IMR-90 (cell line): ENCODE data around the gene PLEKHF1. TPM values are rescaled to one million over a fixed set of nuclear protein-coding genes. Genes with fewer than 3 reads are reported as not detected.

ENCODE experiments used
- ATAC-seq: fragments of 200-7000 bp; cut with Tn5 transposase; 2 replicates; pipeline ENCODE4 v1.9.1; 2020; ENCODE audit warnings: low read depth, mild to moderate bottlenecking, moderate library complexity
- BruUV-seq: library from RNA; stranded (reverse); fragments of 400-500 nt; replicated peaks from 2 replicates; lab custom pipeline; 2021; lab: Mats Ljungman, UMichigan
- CTCF ChIA-PET: fragments of 300-600 bp; formaldehyde crosslinking; extraction: SDS; loops from one replicate; lab custom pipeline; 2021; ENCODE audit warnings: antibody characterized with exemption; lab: Yijun Ruan, JAX
- POLR2A ChIA-PET: fragments of 300-600 bp; sonication (Branson Sonifier 250); formaldehyde crosslinking; loops from one replicate; lab custom pipeline; 2022; ENCODE audit warnings: antibody characterized with exemption; ENCODE audit not compliant: unreplicated experiment; lab: Charles Lee
- DNase-seq: peaks from one replicate; pipeline ENCODE4 v3.0.0; 2013
- H2AFZ ChIP-seq: replicated peaks from 2 replicates; pipeline ENCODE3; 2013; ENCODE audit warnings: low read length, mild to moderate bottlenecking; ENCODE audit not compliant: poor library complexity
- H2AK5ac ChIP-seq: 2 replicates; pipeline ENCODE4 v1.6.1; 2013; ENCODE audit warnings: low read depth, low read length, inconsistent platforms
- H2AK9ac ChIP-seq: replicated peaks from 2 replicates; pipeline ENCODE3; 2013; ENCODE audit warnings: mild to moderate bottlenecking, low read depth, low read length, moderate library complexity; ENCODE audit not compliant: poor library complexity
- H2BK120ac ChIP-seq: 2 replicates; pipeline ENCODE4 v1.6.1; 2013; ENCODE audit warnings: low read depth, low read length, inconsistent platforms
- H2BK15ac ChIP-seq: 3 replicates; pipeline ENCODE4 v1.6.1; 2013; ENCODE audit warnings: low read depth, low read length, inconsistent platforms
- H2BK20ac ChIP-seq: 2 replicates; pipeline ENCODE4 v1.6.1; 2013; ENCODE audit warnings: low read depth, mild to moderate bottlenecking, inconsistent platforms, low read length, moderate library complexity
- H2BK5ac ChIP-seq: 2 replicates; pipeline ENCODE4 v1.6.1; 2013; ENCODE audit warnings: mild to moderate bottlenecking, low read depth, low read length, inconsistent platforms; ENCODE audit not compliant: poor library complexity, severe bottlenecking
- H3K14ac ChIP-seq: replicated peaks from 2 replicates; pipeline ENCODE4 v1.6.1; 2013; ENCODE audit warnings: low read depth, low read length, inconsistent platforms
- H3K18ac ChIP-seq: 2 replicates; pipeline ENCODE4 v1.6.1; 2013; ENCODE audit warnings: low read depth, low read length, control low read depth
- H3K23ac ChIP-seq: 2 replicates; pipeline ENCODE4 v1.6.1; 2013; ENCODE audit warnings: low read depth, low read length, inconsistent platforms
- H3K27ac ChIP-seq: 2 replicates; pipeline ENCODE4 v1.5.1; 2013; ENCODE audit warnings: mild to moderate bottlenecking, control low read depth, low read length; ENCODE audit not compliant: insufficient read depth
- H3K27me3 ChIP-seq: 2 replicates; pipeline ENCODE4 v1.6.1; 2013; ENCODE audit warnings: low read length; ENCODE audit not compliant: control insufficient read depth, insufficient read depth
- H3K36me3 ChIP-seq: 2 replicates; pipeline ENCODE4 v1.6.1; 2013; ENCODE audit warnings: low read length, mixed read lengths; ENCODE audit not compliant: control insufficient read depth, insufficient read depth
- H3K4ac ChIP-seq: 2 replicates; pipeline ENCODE4 v1.6.1; 2013; ENCODE audit warnings: low read depth, low read length, inconsistent platforms
- H3K4me1 ChIP-seq: 2 replicates; pipeline ENCODE4 v1.6.1; 2013; ENCODE audit warnings: low read length, mixed read lengths; ENCODE audit not compliant: control insufficient read depth, insufficient read depth
- H3K4me2 ChIP-seq: 2 replicates; pipeline ENCODE4 v1.6.1; 2013; ENCODE audit warnings: low read depth, mild to moderate bottlenecking, control low read depth, low read length, moderate library complexity
- H3K4me3 ChIP-seq: 2 replicates; pipeline ENCODE4 v1.5.1; 2013; ENCODE audit warnings: low read depth, mild to moderate bottlenecking, control low read depth, low read length, moderate library complexity; ENCODE audit not compliant: insufficient read depth
- H3K56ac ChIP-seq: 2 replicates; pipeline ENCODE4 v1.6.1; 2013; ENCODE audit warnings: low read length, inconsistent platforms; ENCODE audit not compliant: insufficient read depth; ENCODE audit errors: extremely low read depth
- H3K79me1 ChIP-seq, 2 experiments: 2 replicates each; pipeline ENCODE4 v1.6.1; 2013; ENCODE audit warnings: low read length in 2 of 2, inconsistent platforms in 1 of 2, low read depth in 1 of 2
- H3K9ac ChIP-seq: 2 replicates; pipeline ENCODE4 v1.6.1; 2013; ENCODE audit warnings: low read depth, low read length, control low read depth
- H3K9me1 ChIP-seq: 2 replicates; pipeline ENCODE4 v1.6.1; 2013; ENCODE audit warnings: low read length, inconsistent platforms; ENCODE audit not compliant: insufficient read depth
- H3K9me3 ChIP-seq: 2 replicates; pipeline ENCODE4 v1.6.1; 2013; ENCODE audit warnings: low read length; ENCODE audit not compliant: control insufficient read depth, insufficient read depth
- H4K20me1 ChIP-seq: 2 replicates; pipeline ENCODE4 v1.6.1; 2013; ENCODE audit warnings: low read length, inconsistent platforms; ENCODE audit not compliant: insufficient read depth
- H4K5ac ChIP-seq: 2 replicates; pipeline ENCODE4 v1.6.1; 2013; ENCODE audit warnings: mild to moderate bottlenecking, low read depth, low read length, control low read depth
- H4K8ac ChIP-seq, 2 experiments: 2 replicates each; pipeline ENCODE4 v1.6.1; 2013; ENCODE audit warnings: low read depth in 2 of 2, low read length in 2 of 2, control low read depth in 1 of 2, inconsistent platforms in 1 of 2
- H4K91ac ChIP-seq: 2 replicates; pipeline ENCODE4 v1.6.1; 2013; ENCODE audit warnings: low read depth, low read length, inconsistent platforms; ENCODE audit not compliant: insufficient read depth
- BHLHE40 ChIP-seq: fragments of 150-350 bp; IDR thresholded peaks from 2 replicates; pipeline ENCODE4 v1.6.1; 2016; ENCODE audit warnings: mild to moderate bottlenecking, low read depth, low read length
- CEBPB ChIP-seq: IDR thresholded peaks from 2 replicates; pipeline ENCODE4 v1.6.1; 2012; ENCODE audit warnings: low read depth, low read length, improper control_type of control experiment
- CHD1 ChIP-seq: IDR thresholded peaks from 2 replicates; pipeline ENCODE4 v1.6.1; 2012; ENCODE audit warnings: low read depth, low read length, improper control_type of control experiment
- ELK1 ChIP-seq: fragments of 150-350 bp; IDR thresholded peaks from 2 replicates; pipeline ENCODE4 v1.6.1; 2016; ENCODE audit warnings: low read depth, mild to moderate bottlenecking, low read length, moderate library complexity, borderline replicate concordance
- NFE2L2 ChIP-seq: fragments of 150-350 bp; IDR thresholded peaks from 2 replicates; pipeline ENCODE4 v1.6.1; 2016; ENCODE audit warnings: low read depth, mild to moderate bottlenecking, low read length
- WGBS, 2 experiments: methylation state at CpG; one replicate each; pipeline versions ENCODE4 v1.1.5 to v1.1.7; 2013; ENCODE audit warnings: missing lambda C conversion rate in 2 of 2; ENCODE audit not compliant: insufficient read length in 1 of 2; ENCODE audit errors: extremely low coverage in 2 of 2; 5-methylcytosine and 5-hydroxymethylcytosine counted together
- dilution Hi-C: fragments of 300-500 bp; cut with HindIII; formaldehyde crosslinking; loops from one replicate; pipeline ENCODE4 v1.14.3; 2018; ENCODE audit warnings: low sequenced_read_pairs; ENCODE audit not compliant: unreplicated experiment
- in situ Hi-C: fragments of 300-500 bp; cut with MboI; formaldehyde crosslinking; loops from 3 replicates; pipeline ENCODE4 v1.14.3; 2019; ENCODE audit warnings: low sequenced_read_pairs, inconsistent platforms, mixed read lengths
- intact Hi-C: fragments of 100-400 bp; cut with micrococcal nuclease; formaldehyde crosslinking; loops from 2 replicates; pipeline ENCODE4 v1.10.0; 2022
- polyA plus RNA-seq, 3 experiments: library from polyadenylated mRNA; depleted of rRNA; stranded (reverse); fragments of >200 nt; gene quantifications; 2 replicates each; pipeline ENCODE4 v1.2.3, GENCODE V29; 2012; ENCODE audit warnings: low replicate concordance in 1 of 3
- total RNA-seq: library from RNA; depleted of rRNA; stranded (reverse); fragments of >200 nt; gene quantifications from 2 replicates; pipeline ENCODE4 v1.2.3, GENCODE V29; 2012

Gene PLEKHF1
- total and polyA plus RNA-seq, 2 of the 4 experiments (the other 2 are of a cell fraction), result 5.0 to 6.6 TPM

DNA sequence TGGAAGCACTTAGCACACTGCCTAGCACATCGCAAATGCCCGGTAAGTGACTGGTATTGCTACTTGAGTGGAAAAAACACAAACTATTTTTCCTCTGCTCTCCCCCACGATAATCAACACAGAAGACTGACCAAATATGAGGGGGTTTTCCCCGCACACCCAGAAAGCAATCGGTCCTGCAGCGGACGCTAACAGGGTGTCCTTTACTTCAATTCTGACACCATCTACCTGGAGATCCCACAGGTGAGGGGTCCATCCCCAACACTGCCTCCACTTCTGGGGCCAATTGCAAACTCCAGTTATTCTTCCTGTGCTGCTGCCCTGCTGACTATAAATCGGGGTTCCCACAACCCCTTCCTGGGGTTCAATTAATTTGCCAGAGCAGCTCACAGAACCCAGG, 26.2 kb upstream of the PLEKHF1 start:
- 69% methylated on average over 3 of the region's 8 CpGs; no CpG with 5 or more reads in 1 of the 2 experiments for WGBS, 2 experiments
- H3K27ac ChIP-seq, result no peak overlapping the region
- no peaks in the 10 kb centered on the region for H3K9me1 ChIP-seq
- H3K79me1 ChIP-seq, result no peaks in the 10 kb centered on the region
- BruUV-seq, result no TSS peak
- no peak overlapping the region for H3K4me3 ChIP-seq
- no peak overlapping the region for H2BK20ac ChIP-seq
- no peak overlapping the region for H2BK5ac ChIP-seq
- no peak overlapping the region for H3K4me2 ChIP-seq
- H4K91ac ChIP-seq, result no peak overlapping the region
- ATAC-seq, result no peak
- no peak overlapping the region for H2AK5ac ChIP-seq
- no peaks in the 10 kb centered on the region for H3K36me3 ChIP-seq
- no peak overlapping the region for H3K23ac ChIP-seq
- in situ Hi-C loops, result no loop called here
- no peak overlapping the region for H2BK15ac ChIP-seq
- no peak overlapping the region for H3K56ac ChIP-seq
- H4K8ac ChIP-seq, result no peak overlapping the region
- intact Hi-C loops, result no loop called here
- H4K20me1 ChIP-seq, result no peaks in the 10 kb centered on the region
- peaks cover 8% of the 10 kb centered on the region for H3K27me3 ChIP-seq
- H3K14ac ChIP-seq, result no peak overlapping the region
- CTCF ChIA-PET, result no interaction called here
- H3K9ac ChIP-seq, result no peak overlapping the region
- no peaks in the 10 kb centered on the region for H3K9me3 ChIP-seq
- POLR2A ChIA-PET, result no interaction called here
- no peak overlapping the region for H3K18ac ChIP-seq
- no peak overlapping the region for H2AFZ ChIP-seq
- TF ChIP-seq ELK1, result no peak
- no peak for TF ChIP-seq CEBPB
- TF ChIP-seq CHD1, result no peak
- TF ChIP-seq NFE2L2, result no peak
- TF ChIP-seq BHLHE40, result no peak
- H4K5ac ChIP-seq, result no peak overlapping the region
- no peak overlapping the region for H2AK9ac ChIP-seq
- H3K4ac ChIP-seq, result no peak overlapping the region
- no peaks in the 10 kb centered on the region; the same call in 1 of the 2 replicates for H3K4me1 ChIP-seq
- H2BK120ac ChIP-seq, result no peak overlapping the region
- no peak for DNase-seq
- dilution Hi-C loops, result no loop called here
